Measurements from ENCODE around the gene COL17A1. TPM values are rescaled to one million over a fixed set of nuclear protein-coding genes. Genes with fewer than 3 reads are reported as not detected.

Gene COL17A1
- total RNA-seq, 1 donor from 2014 or later, result not detected

DNA sequence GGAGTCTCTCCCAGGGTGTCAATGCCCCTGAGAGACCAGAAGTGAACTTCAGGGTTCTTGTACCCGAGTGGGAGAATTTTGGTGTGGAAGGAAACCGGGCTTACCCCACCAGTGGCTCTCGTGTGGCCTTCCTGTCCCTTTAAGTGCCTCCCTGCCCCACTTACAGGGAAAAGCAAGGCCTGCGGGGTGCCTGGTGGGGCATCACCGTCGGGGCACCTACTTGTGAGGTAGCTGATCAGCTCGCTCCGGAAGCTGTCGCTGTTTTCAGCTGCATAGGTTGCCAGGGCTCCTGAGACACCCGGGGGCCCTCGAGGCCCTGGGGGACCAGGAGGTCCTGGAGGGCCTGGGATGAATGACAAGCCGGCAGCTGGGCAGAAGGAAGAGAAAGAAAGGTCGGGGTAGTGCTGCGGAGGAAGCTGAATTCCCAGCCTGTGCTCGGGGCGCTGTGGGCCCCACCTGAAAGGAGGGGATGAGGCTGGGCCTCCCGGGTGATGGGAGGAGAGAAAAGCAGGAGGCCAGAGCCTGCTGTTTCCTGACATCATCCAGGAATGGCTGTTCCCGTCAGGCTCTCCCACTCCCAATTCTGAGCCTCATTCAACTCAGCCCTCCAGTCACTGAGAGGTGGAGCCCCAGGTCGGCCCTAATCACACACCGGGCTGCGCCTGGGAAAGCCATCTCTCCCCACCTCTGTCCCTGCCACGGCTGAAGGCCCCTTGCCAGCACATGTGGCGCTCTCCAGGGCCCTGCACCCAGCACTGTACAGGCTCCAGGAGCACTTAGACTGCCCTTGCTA lies 51.1 kb downstream of the COL17A1 start:
- H3K27ac Mint-ChIP-seq (ENCODE audit: unreplicated experiment), result no peak overlapping the region
- no peak overlapping the region for H3K4me3 Mint-ChIP-seq (ENCODE audit: unreplicated experiment)
- TF ChIP-seq, protein P1, sequence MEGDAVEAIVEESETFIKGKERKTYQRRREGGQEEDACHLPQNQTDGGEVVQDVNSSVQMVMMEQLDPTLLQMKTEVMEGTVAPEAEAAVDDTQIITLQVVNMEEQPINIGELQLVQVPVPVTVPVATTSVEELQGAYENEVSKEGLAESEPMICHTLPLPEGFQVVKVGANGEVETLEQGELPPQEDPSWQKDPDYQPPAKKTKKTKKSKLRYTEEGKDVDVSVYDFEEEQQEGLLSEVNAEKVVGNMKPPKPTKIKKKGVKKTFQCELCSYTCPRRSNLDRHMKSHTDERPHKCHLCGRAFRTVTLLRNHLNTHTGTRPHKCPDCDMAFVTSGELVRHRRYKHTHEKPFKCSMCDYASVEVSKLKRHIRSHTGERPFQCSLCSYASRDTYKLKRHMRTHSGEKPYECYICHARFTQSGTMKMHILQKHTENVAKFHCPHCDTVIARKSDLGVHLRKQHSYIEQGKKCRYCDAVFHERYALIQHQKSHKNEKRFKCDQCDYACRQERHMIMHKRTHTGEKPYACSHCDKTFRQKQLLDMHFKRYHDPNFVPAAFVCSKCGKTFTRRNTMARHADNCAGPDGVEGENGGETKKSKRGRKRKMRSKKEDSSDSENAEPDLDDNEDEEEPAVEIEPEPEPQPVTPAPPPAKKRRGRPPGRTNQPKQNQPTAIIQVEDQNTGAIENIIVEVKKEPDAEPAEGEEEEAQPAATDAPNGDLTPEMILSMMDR (IDR thresholded peaks at IDR 0.05), result no peak
- H3K4me1 Mint-ChIP-seq (ENCODE audit: low read depth), result no peaks in the 10 kb centered on the region
- no peaks in the 10 kb centered on the region for H3K9me3 Mint-ChIP-seq (ENCODE audit: low read depth)
- H3K36me3 Mint-ChIP-seq (ENCODE audit: low read depth), result peaks cover 7% of the 10 kb centered on the region
- DNase-seq (ENCODE audit: low spot score), result no peak
- no peaks in the 10 kb centered on the region for H3K27me3 Mint-ChIP-seq (ENCODE audit: low read depth)

DNA sequence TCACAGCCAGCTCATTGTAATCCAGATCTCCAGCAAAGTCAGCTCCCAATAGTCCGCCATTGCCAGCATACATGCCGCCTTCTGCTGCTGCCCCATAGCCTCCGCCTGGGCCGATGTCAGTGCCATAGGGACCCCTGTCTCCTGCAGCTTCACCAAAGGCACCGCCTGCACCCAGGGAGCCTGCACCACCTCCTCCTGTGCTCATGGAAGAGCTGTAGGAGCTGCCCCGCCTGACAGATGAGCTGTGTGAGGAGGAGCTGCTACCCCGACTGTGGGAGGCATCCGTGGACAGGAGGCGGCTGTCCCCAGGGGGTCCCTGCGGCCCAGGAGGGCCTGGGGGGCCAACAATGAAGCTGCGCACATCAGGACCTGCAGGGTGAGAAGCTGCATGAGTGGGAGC lies 51.7 kb downstream of the COL17A1 start:
- peaks cover 9% of the 10 kb centered on the region for H3K36me3 Mint-ChIP-seq (ENCODE audit: low read depth)
- no peak overlapping the region for H3K4me3 Mint-ChIP-seq (ENCODE audit: unreplicated experiment)
- TF ChIP-seq, protein P1 (IDR thresholded peaks at IDR 0.05), result no peak
- no peak overlapping the region for H3K27ac Mint-ChIP-seq (ENCODE audit: unreplicated experiment)
- H3K27me3 Mint-ChIP-seq (ENCODE audit: low read depth), result no peaks in the 10 kb centered on the region
- H3K4me1 Mint-ChIP-seq (ENCODE audit: low read depth), result no peaks in the 10 kb centered on the region
- no peak for DNase-seq (ENCODE audit: low spot score)
- no peaks in the 10 kb centered on the region for H3K9me3 Mint-ChIP-seq (ENCODE audit: low read depth)

DNA sequence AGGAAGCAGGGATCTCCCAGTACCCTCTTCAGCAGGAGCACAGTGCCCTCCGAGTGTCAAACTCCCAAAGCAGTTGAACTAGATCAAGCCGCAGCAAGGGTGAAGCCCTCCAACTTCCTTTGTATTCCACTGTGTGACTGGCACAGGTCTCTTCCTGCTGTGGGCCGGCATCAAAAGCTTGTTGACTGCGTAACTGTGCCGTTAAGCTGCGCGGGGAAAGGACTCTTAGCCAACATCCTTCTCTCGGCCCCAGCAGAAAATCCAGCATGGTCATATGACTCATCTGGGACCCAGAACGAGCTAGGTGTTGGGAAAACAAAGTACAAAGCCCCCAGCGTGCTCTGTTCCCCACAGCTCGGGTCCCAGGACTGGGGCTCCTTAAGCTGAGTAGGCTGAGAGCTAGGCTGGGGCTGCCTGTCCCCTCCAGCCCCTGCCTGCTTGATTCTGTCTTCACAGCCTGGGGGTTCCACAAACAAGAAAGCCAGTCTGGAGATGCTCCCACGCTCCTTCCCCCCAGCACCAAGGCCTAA lies 52.2 kb downstream of the COL17A1 start:
- TF ChIP-seq, protein P1 (IDR thresholded peaks at IDR 0.05), result no peak
- Mint-ChIP-seq H3K27me3 (ENCODE audit: low read depth) (no peaks in the 10 kb centered on the region), H3K9me3 (ENCODE audit: low read depth) (no peaks in the 10 kb centered on the region), H3K36me3 (ENCODE audit: low read depth) (peaks cover 9% of the 10 kb centered on the region), H3K27ac (ENCODE audit: unreplicated experiment) (no peak overlapping the region), H3K4me1 (ENCODE audit: low read depth) (no peaks in the 10 kb centered on the region), H3K4me3 (ENCODE audit: unreplicated experiment) (no peak overlapping the region)
- DNase-seq (ENCODE audit: low spot score), result no peak

DNA sequence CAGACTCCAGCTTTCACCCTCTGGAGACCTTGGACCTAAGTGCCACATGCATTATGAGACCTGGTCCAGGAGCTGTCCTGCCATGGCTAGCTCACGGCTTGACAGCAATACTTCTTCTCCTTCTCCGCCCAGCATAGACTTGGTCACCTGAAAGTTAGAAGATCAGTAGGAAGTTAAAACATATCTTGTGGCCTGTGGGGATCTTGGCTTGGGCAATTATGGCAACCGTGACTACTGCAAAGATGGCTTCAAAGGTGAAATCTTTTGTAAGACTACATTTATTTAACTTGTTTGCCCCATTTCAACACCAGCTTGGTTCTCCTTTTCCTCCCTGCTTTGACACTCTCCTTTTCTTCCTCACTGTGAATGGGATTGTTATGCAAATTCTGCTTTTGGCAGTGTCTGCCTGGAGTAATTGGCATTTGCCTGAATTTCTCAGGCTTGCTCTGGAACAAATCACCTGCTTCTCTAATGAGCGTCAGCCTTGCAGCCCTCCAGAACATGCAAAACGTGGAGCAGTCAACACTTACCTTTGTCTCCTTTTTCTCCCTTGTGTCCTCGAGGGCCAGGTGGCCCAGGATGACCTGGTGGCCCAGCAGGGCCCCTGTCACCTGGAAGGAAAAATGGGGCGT lies 53.4 kb downstream of the COL17A1 start:
- DNase-seq (ENCODE audit: low spot score), result no peak
- peaks cover 11% of the 10 kb centered on the region for H3K36me3 Mint-ChIP-seq (ENCODE audit: low read depth)
- no peak overlapping the region for H3K4me3 Mint-ChIP-seq (ENCODE audit: unreplicated experiment)
- TF ChIP-seq, protein P1 (IDR thresholded peaks at IDR 0.05), result no peak
- no peaks in the 10 kb centered on the region for H3K4me1 Mint-ChIP-seq (ENCODE audit: low read depth)
- no peaks in the 10 kb centered on the region for H3K27me3 Mint-ChIP-seq (ENCODE audit: low read depth)
- H3K9me3 Mint-ChIP-seq (ENCODE audit: low read depth), result no peaks in the 10 kb centered on the region
- no peak overlapping the region for H3K27ac Mint-ChIP-seq (ENCODE audit: unreplicated experiment)

DNA sequence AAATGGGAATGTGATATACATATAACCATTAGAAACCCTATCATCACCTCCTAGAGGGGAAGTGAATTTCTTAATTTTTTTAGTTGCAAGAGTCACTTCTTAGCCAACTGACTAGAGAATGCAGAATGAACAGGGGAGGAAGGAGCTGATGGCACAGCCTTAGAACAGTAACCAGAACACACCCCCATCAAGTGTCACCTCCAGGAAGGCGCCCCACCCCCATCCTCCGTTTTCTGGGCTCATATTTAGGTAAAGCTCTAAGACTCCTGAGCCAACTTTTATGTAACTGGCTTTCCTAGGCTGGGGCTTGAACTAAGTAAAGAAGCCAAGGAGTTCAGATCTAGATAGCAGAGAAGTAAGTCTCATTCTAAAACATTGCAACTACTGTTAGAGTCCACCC lies 54.0 kb downstream of the COL17A1 start:
- Mint-ChIP-seq H3K27ac (ENCODE audit: unreplicated experiment) (no peak overlapping the region), H3K4me3 (ENCODE audit: unreplicated experiment) (no peak overlapping the region), H3K27me3 (ENCODE audit: low read depth) (no peaks in the 10 kb centered on the region), H3K9me3 (ENCODE audit: low read depth) (no peaks in the 10 kb centered on the region), H3K4me1 (ENCODE audit: low read depth) (peaks cover 3% of the 10 kb centered on the region), H3K36me3 (ENCODE audit: low read depth) (peaks cover 11% of the 10 kb centered on the region)
- no peak for DNase-seq (ENCODE audit: low spot score)
- TF ChIP-seq, protein P1 (IDR thresholded peaks at IDR 0.05), result no peak
